GM19239 (cell line): ENCODE results near the gene LIG3.
"Not testable (repeated sequence)": the region's sequence is repeated elsewhere in the genome, so short reads cannot be mapped to it uniquely, and the experiment has no call there.

ENCODE experiments used
- DNase-seq: peaks from one replicate; pipeline ENCODE4 v3.0.0; 2011; ENCODE audit warnings: low spot score; ENCODE audit not compliant: insufficient read length
- FAIRE-seq: peaks from 2 replicates; lab custom pipeline; 2011; peaks lifted over from hg19 to GRCh38; lab: Jason Lieb, UNC

The LIG3 gene

GRCh38 chr17:34980353-34980680 lies at the start of gene LIG3:
LIG3 (plus strand) TSS chr17:34980512; CDS start chr17:34983006, 2,494 bp downstream.
- FAIRE-seq, result peak; percentile 98
- DNase-seq, result peak; percentile 95

- not testable (repeated sequence) for DNase-seq, FAIRE-seq
Measured at GRCh38 chr17:34950780-34951179, 29.5 kb upstream of the LIG3 start.

GRCh38 chr17:34958438-34958837 lies 21.9 kb upstream of the LIG3 start:
- DNase-seq, result no peak
- FAIRE-seq, result no peak

GRCh38 chr17:34961093-34961911 lies 19.0 kb upstream of the LIG3 start, which contains the start of the genes CCT6B and ZNF830:
CCT6B (minus strand) TSS chr17:34961460; CDS start chr17:34961393, 67 bp downstream.
ZNF830 (plus strand) TSS chr17:34961540; CDS start chr17:34961567, 27 bp downstream.
- DNase-seq, result peak; percentile 75
- peak; percentile 97 for FAIRE-seq

GRCh38 chr17:34974179-34974578 lies 6.1 kb upstream of the LIG3 start:
- DNase-seq, result no peak
- FAIRE-seq, result no peak

GRCh38 chr17:34974794-34975785 lies 5.2 kb upstream of the LIG3 start:
- FAIRE-seq (no peak), DNase-seq (no peak)

GRCh38 chr17:34979153-34979552 lies 1.2 kb upstream of the LIG3 start:
- FAIRE-seq (peak; percentile 31), DNase-seq (no peak)

GRCh38 chr17:34979650-34980352 lies 511 bp upstream of the LIG3 start:
- no peak for FAIRE-seq
- DNase-seq, result no peak

GRCh38 chr17:34980681-34981537 lies 597 bp downstream of the LIG3 start:
- FAIRE-seq, result peak; percentile 97
- peak; percentile 78 for DNase-seq

GRCh38 chr17:34981538-34982241 lies 1.4 kb downstream of the LIG3 start:
- peak; percentile 53 for FAIRE-seq
- no peak for DNase-seq

GRCh38 chr17:34987232-34987631 lies 6.9 kb downstream of the LIG3 start:
- DNase-seq (no peak), FAIRE-seq (no peak)

GRCh38 chr17:34988644-34989043 lies 8.3 kb downstream of the LIG3 start:
- FAIRE-seq (no peak), DNase-seq (no peak)

- no peak for DNase-seq
- no peak for FAIRE-seq
Measured at GRCh38 chr17:34989473-34989872, 9.2 kb downstream of the LIG3 start.

GRCh38 chr17:34990921-34991365 lies 10.6 kb downstream of the LIG3 start:
- no peak for DNase-seq

GRCh38 chr17:34991606-34992005 lies 11.3 kb downstream of the LIG3 start:
- FAIRE-seq, result no peak
- DNase-seq, result no peak

More at GRCh38 chr17:34990921-34991365, 10.6 kb downstream of the LIG3 start:
- FAIRE-seq, result no peak

GRCh38 chr17:34993031-34993430 lies 12.7 kb downstream of the LIG3 start:
- FAIRE-seq (no peak), DNase-seq (no peak)

- DNase-seq (no peak), FAIRE-seq (no peak)
Measured at GRCh38 chr17:34996422-34997285, 16.3 kb downstream of the LIG3 start.
